Measurements from ENCODE around the gene MAPK6.
A peak's percentile ranks its signal among the peaks of the same experiment; 100 is the strongest.

Gene MAPK6

GRCh38 chr15:52018693-52019393 is at the start of gene MAPK6 (continued):
- TF ChIP-seq ZBTB11 (tag by site-specific recombination; conservative IDR thresholded peaks at IDR 0.05; ENCODE audit: low read depth) (no peak), ZNF221 (tag by site-specific recombination; IDR thresholded peaks at IDR 0.05; ENCODE audit: borderline replicate concordance) (no peak), ATF2 (tag by site-specific recombination; IDR thresholded peaks at IDR 0.05; ENCODE audit: low read depth) (no peak), ZNF596 (tag by site-specific recombination; IDR thresholded peaks at IDR 0.05) (no peak), CTCF (tag by site-specific recombination; IDR thresholded peaks at IDR 0.05) (no peak), INSM2 (tag by site-specific recombination; IDR thresholded peaks at IDR 0.05) (peak; percentile 63; the same call in 1 of the 2 replicates), RBAK (tag by site-specific recombination; IDR thresholded peaks at IDR 0.05) (no peak), ZBTB8A (tag by site-specific recombination; IDR thresholded peaks at IDR 0.05) (peak; percentile 98), HOXD13 (CRISPR knock-in tag; IDR thresholded peaks at IDR 0.05; ENCODE audit: borderline replicate concordance) (no peak), ZSCAN16 (tag by site-specific recombination; IDR thresholded peaks at IDR 0.05) (0 out of 2 replicates have a peak, but pooled peaks have one; percentile 30), ZNF664 (tag by site-specific recombination; IDR thresholded peaks at IDR 0.05) (peak; percentile 99), ZNF292 (tag by site-specific recombination; IDR thresholded peaks at IDR 0.05; ENCODE audit: borderline replicate concordance, low read depth) (no peak), ZFP41 (tag by site-specific recombination; IDR thresholded peaks at IDR 0.05; ENCODE audit: borderline replicate concordance) (no peak), ZNF239 (tag by site-specific recombination; IDR thresholded peaks at IDR 0.05) (no peak), ZNF169 (tag by site-specific recombination; IDR thresholded peaks at IDR 0.05) (no peak), SP3 (tag by site-specific recombination; IDR thresholded peaks at IDR 0.05) (peak; percentile 82), ZBTB17 (tag by site-specific recombination; IDR thresholded peaks at IDR 0.05) (peak; percentile 72), ZFP37 (tag by site-specific recombination; IDR thresholded peaks at IDR 0.05) (no peak), ZNF561 (tag by site-specific recombination; IDR thresholded peaks at IDR 0.05; ENCODE audit: borderline replicate concordance) (no peak), ZNF501 (tag by site-specific recombination; IDR thresholded peaks at IDR 0.05) (peak; percentile 54; the same call in 1 of the 2 replicates), ZNF777 (tag by site-specific recombination; IDR thresholded peaks at IDR 0.05; ENCODE audit: borderline replicate concordance) (no peak), ZBTB1 (tag by site-specific recombination; IDR thresholded peaks at IDR 0.05) (0 out of 2 replicates have a peak, but pooled peaks have one; percentile 67), ZXDB (tag by site-specific recombination; IDR thresholded peaks at IDR 0.05) (peak; percentile 98), ZNF335 (tag by site-specific recombination; conservative IDR thresholded peaks at IDR 0.05) (peak; percentile 87), ZFHX2 (tag by site-specific recombination; conservative IDR thresholded peaks at IDR 0.05) (peak; percentile 91), KLF1 (tag by site-specific recombination; IDR thresholded peaks at IDR 0.05) (peak; percentile 66), ZBTB20 (tag by site-specific recombination; IDR thresholded peaks at IDR 0.05) (no peak), ZSCAN30 (tag by site-specific recombination; IDR thresholded peaks at IDR 0.05) (peak; percentile 57; the same call in 1 of the 2 replicates)
